Neural cell (in vitro differentiated cells): ENCODE data around the gene TEDC2. TPM values are rescaled to one million over a fixed set of nuclear protein-coding genes. Genes with fewer than 3 reads are reported as not detected.
A peak's percentile ranks its signal among the peaks of the same experiment; 100 is the strongest.

Experiments
- H2AFZ ChIP-seq: fragments of 200-600, 300-800 bp; sonication (generic), shearing (Covaris generic); 2 replicates; pipeline ENCODE4 v1.6.0; 2014; ENCODE audit warnings: low read depth, mild to moderate bottlenecking, antibody characterized with exemption, low read length, moderate library complexity
- H3F3A ChIP-seq: fragments of 200-600 bp; shearing (Covaris generic); 2 replicates; pipeline ENCODE4 v1.6.1; 2016; ENCODE audit warnings: mild to moderate bottlenecking, moderate library complexity, mixed read lengths, antibody characterized with exemption, low read length; ENCODE audit not compliant: insufficient read depth, poor library complexity, severe bottlenecking
- H3K27ac ChIP-seq: fragments of 200-600, 300-800 bp; sonication (generic), shearing (Covaris generic); 2 replicates; pipeline ENCODE4 v1.5.1; 2014; ENCODE audit warnings: mild to moderate bottlenecking, low read length, moderate library complexity
- H3K27me3 ChIP-seq: fragments of 300-800, 200-600 bp; sonication (generic), shearing (Covaris generic); 2 replicates; pipeline ENCODE4 v1.6.0; 2014; ENCODE audit warnings: mild to moderate bottlenecking, low read depth, low read length, moderate library complexity; ENCODE audit not compliant: insufficient read depth
- H3K36me3 ChIP-seq: fragments of 300-800, 200-600 bp; sonication (generic), shearing (Covaris generic); 2 replicates; pipeline ENCODE4 v1.5.1; 2014; ENCODE audit warnings: mild to moderate bottlenecking, antibody characterized with exemption, low read length, moderate library complexity; ENCODE audit not compliant: insufficient read depth
- H3K4me2 ChIP-seq: fragments of 300-800, 200-600 bp; sonication (generic), shearing (Covaris generic); 2 replicates; pipeline ENCODE4 v1.6.0; 2014; ENCODE audit warnings: mild to moderate bottlenecking, low read length
- H3K4me3 ChIP-seq: fragments of 300-800, 200-600 bp; sonication (generic), shearing (Covaris generic); 2 replicates; pipeline ENCODE4 v1.5.1; 2014; ENCODE audit warnings: mild to moderate bottlenecking, low read length, moderate library complexity
- H3K79me2 ChIP-seq: fragments of 200-600 bp; shearing (Covaris generic); replicated peaks from 2 replicates; pipeline ENCODE4 v1.6.0; 2014; ENCODE audit warnings: mild to moderate bottlenecking, low read length, moderate library complexity; ENCODE audit not compliant: insufficient read depth
- H3K9ac ChIP-seq: fragments of 300-800, 200-600 bp; sonication (generic), shearing (Covaris generic); 2 replicates; pipeline ENCODE4 v1.6.1; 2016; ENCODE audit warnings: mild to moderate bottlenecking, low read length, mixed read lengths
- H3K9me2 ChIP-seq: fragments of 200-600 bp; shearing (Covaris generic); 2 replicates; pipeline ENCODE4 v1.6.1; 2016; ENCODE audit warnings: mild to moderate bottlenecking, low read length, mixed read lengths; ENCODE audit not compliant: insufficient read depth
- H3K9me3 ChIP-seq: fragments of 200-600, 300-800 bp; sonication (generic), shearing (Covaris generic); 2 replicates; pipeline ENCODE4 v1.6.1; 2016; ENCODE audit warnings: mild to moderate bottlenecking, mixed run types, low read length, moderate library complexity, mixed read lengths
- H4K20me1 ChIP-seq: fragments of 200-600 bp; shearing (Covaris generic); 2 replicates; pipeline ENCODE4 v1.6.1; 2016; ENCODE audit warnings: mild to moderate bottlenecking, mixed run types; ENCODE audit not compliant: insufficient read depth
- CTCF ChIP-seq: fragments of 450-650 bp; IDR thresholded peaks from 2 replicates; pipeline ENCODE4 v1.5.1; 2014; ENCODE audit warnings: antibody characterized with exemption, mild to moderate bottlenecking, moderate library complexity; ENCODE audit not compliant: poor library complexity, severe bottlenecking
- EP300 ChIP-seq: fragments of 450-650 bp; conservative IDR thresholded peaks from 2 replicates; pipeline ENCODE4 v1.6.1; 2014; ENCODE audit warnings: antibody characterized with exemption, mild to moderate bottlenecking, moderate library complexity; ENCODE audit not compliant: poor library complexity, severe bottlenecking
- EZH2 ChIP-seq: fragments of 200-600, 300-800 bp; shearing (Covaris generic), sonication (generic); IDR thresholded peaks from 2 replicates; pipeline ENCODE4 v1.6.1; 2014; ENCODE audit warnings: antibody characterized with exemption, low read length, borderline replicate concordance, mild to moderate bottlenecking; ENCODE audit not compliant: insufficient read depth, poor library complexity, severe bottlenecking
- MXI1 ChIP-seq: fragments of 450-650 bp; conservative IDR thresholded peaks from 2 replicates; pipeline ENCODE4 v1.6.1; 2014; ENCODE audit warnings: antibody characterized with exemption, mild to moderate bottlenecking; ENCODE audit not compliant: poor library complexity, severe bottlenecking
- POLR2AphosphoS5 ChIP-seq: IDR thresholded peaks from 2 replicates; pipeline ENCODE4 v1.6.1; 2012
- RAD21 ChIP-seq: fragments of 450-650 bp; conservative IDR thresholded peaks from 2 replicates; pipeline ENCODE4 v1.6.1; 2014; ENCODE audit warnings: antibody characterized with exemption, mild to moderate bottlenecking, moderate library complexity
- REST ChIP-seq: IDR thresholded peaks from 2 replicates; pipeline ENCODE4 v1.6.1; 2012; ENCODE audit warnings: borderline replicate concordance
- SMC3 ChIP-seq: fragments of 450-650 bp; conservative IDR thresholded peaks from 2 replicates; pipeline ENCODE4 v1.6.1; 2014; ENCODE audit warnings: antibody characterized with exemption, mild to moderate bottlenecking, moderate library complexity; ENCODE audit not compliant: poor library complexity
- TAF1 ChIP-seq: IDR thresholded peaks from 2 replicates; pipeline ENCODE4 v1.6.1; 2012; ENCODE audit warnings: low read depth
- polyA plus RNA-seq: library from polyadenylated mRNA; depleted of rRNA; stranded (reverse); fragments of >200 nt; gene quantifications from 2 replicates; pipeline ENCODE4 v1.2.3, GENCODE V29; 2014

Gene TEDC2
- polyA plus RNA-seq, 1 donor from 2014 or later, result 31.5 TPM

DNA sequence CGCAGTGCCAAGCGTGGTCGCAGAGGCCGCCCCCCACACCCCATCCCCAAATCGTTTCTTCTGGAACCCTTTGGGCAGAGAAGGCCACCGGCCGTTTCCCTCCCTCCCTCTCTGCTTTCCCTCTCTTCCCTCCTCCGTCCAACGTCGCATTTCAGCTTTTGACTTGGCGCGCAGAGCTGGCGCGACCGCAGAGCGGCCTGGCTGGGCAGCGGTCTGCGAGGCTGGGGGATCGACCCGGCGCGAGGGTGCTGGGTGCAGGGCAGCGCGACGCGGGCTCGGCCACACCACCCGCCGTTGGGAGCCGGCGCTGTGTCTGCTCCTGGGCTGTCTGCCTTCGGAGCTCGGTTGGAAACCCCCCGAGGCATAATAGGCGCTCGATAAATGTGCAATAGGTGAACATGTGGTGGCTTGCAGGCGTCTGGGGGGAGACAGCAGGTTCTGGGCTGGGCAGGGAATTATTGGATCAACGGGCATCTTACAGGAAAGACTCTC lies 8.4 kb downstream of the TEDC2 start:
- Histone ChIP-seq H3K36me3 (no peaks in the 10 kb centered on the region), H3K27ac (no peak overlapping the region), H3K9me2 (no peaks in the 10 kb centered on the region), H3F3A (no peaks in the 10 kb centered on the region), H3K9ac (peak overlapping the region; percentile 16), H3K27me3 (peaks cover 6% of the 10 kb centered on the region), H3K4me2 (no peak overlapping the region), H3K9me3 (no peaks in the 10 kb centered on the region), H3K4me3 (no peak overlapping the region), H2AFZ (no peak overlapping the region), H3K79me2 (no peaks in the 10 kb centered on the region), H4K20me1 (no peaks in the 10 kb centered on the region)
- no peak for TF ChIP-seq CTCF
- TF ChIP-seq EZH2, result no peak
- TF ChIP-seq POLR2AphosphoS5, result no peak
- no peak for TF ChIP-seq RAD21
- TF ChIP-seq EP300, result no peak
- no peak for TF ChIP-seq REST
- TF ChIP-seq MXI1, result no peak
- no peak for TF ChIP-seq SMC3
- no peak for TF ChIP-seq TAF1

DNA sequence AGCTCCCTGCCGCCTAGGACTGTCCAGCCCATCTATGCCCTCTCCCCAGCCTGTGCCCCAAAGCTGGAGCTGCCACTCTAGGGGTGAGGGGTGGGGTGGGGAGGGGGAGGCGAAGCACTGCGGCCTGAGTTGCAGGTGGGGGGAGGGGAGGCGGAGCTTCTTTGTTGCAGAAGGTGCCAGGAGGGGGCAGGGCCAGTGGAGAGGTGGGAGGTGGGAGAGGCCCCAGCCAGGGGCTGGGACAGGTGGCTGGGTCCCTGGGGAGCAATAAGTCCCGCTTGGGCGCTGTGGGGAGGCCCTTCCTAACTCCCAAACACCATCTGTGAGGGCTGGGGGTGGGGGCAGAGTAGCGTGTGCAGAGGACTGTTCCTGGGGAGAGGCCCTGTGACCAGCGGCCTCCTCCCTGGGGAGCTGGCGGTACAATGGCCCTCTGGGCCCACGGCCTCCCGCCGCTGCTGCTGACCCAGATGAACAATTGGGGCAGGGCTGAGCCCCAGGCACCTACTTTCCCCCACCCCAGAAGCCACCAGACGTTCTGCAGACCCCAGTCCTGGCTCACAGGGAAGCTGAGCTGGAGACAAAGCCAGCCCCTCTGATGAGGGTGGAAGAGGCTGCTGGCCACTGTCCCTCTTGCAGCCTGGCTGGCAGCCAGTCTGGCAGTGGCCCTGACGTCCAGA lies 9.0 kb downstream of the TEDC2 start:
- H3K36me3 ChIP-seq, result no peaks in the 10 kb centered on the region
- TF ChIP-seq POLR2AphosphoS5, result no peak
- TF ChIP-seq EP300, result no peak
- TF ChIP-seq MXI1, result no peak
- no peak for TF ChIP-seq TAF1
- no peak for TF ChIP-seq RAD21
- TF ChIP-seq CTCF, result no peak
- TF ChIP-seq REST, result no peak
- TF ChIP-seq SMC3, result no peak
- no peak overlapping the region for H3K4me3 ChIP-seq
- H2AFZ ChIP-seq, result no peak overlapping the region
- peak overlapping the region; percentile 16 for H3K9ac ChIP-seq
- H3K27me3 ChIP-seq, result peaks cover 6% of the 10 kb centered on the region
- no peaks in the 10 kb centered on the region for H3K79me2 ChIP-seq
- no peaks in the 10 kb centered on the region for H3K9me3 ChIP-seq
- no peaks in the 10 kb centered on the region for H3F3A ChIP-seq
- H3K9me2 ChIP-seq, result no peaks in the 10 kb centered on the region
- no peak overlapping the region for H3K27ac ChIP-seq
- no peaks in the 10 kb centered on the region for H4K20me1 ChIP-seq
- no peak overlapping the region for H3K4me2 ChIP-seq
